ENCODE results near the gene HEMK1. TPM values are rescaled to one million over a fixed set of nuclear protein-coding genes. Genes with fewer than 3 reads are reported as not detected.

Gene HEMK1
- total and polyA plus RNA-seq, 4 donors: 3.7 to 9.5 (median 8.9) TPM

DNA sequence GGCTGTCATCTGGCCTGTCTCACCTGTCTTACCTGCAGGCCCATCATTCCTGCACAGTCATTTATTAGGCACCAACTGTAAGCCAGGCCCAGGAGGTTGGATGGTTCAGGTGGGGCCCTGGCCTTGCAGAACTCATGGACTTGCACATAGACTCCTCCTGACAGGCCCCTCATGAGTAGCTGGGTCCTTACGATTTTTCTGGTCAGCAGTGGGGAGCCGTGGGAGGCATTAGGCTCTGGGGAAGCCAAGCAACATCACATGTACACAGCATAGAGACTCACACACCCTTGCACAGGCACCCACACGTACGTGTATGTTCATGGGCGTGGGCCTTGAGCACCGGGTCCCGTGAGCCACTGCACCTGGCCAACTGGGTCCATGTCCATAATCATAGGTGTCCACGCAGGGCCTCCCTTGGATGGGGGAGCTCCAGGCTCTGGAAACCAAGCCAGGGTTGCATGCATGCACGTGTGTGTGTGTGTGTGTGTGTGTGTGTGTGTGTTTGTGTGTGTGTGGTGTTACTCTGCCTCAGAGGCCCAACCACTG lies 21.9 kb downstream of the HEMK1 start:
- no peak for DNase-seq (ENCODE audit: low spot score)
- TF ChIP-seq TAF1 (conservative IDR thresholded peaks at IDR 0.05): no peak
- TF ChIP-seq HNF4G (IDR thresholded peaks at IDR 0.05): no peak
- TF ChIP-seq GABPA (IDR thresholded peaks at IDR 0.05 in 1 of 2, conservative IDR thresholded peaks at IDR 0.05 in 1 of 2): no peak
- TF ChIP-seq, protein P1, sequence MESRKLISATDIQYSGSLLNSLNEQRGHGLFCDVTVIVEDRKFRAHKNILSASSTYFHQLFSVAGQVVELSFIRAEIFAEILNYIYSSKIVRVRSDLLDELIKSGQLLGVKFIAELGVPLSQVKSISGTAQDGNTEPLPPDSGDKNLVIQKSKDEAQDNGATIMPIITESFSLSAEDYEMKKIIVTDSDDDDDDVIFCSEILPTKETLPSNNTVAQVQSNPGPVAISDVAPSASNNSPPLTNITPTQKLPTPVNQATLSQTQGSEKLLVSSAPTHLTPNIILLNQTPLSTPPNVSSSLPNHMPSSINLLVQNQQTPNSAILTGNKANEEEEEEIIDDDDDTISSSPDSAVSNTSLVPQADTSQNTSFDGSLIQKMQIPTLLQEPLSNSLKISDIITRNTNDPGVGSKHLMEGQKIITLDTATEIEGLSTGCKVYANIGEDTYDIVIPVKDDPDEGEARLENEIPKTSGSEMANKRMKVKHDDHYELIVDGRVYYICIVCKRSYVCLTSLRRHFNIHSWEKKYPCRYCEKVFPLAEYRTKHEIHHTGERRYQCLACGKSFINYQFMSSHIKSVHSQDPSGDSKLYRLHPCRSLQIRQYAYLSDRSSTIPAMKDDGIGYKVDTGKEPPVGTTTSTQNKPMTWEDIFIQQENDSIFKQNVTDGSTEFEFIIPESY (IDR thresholded peaks at IDR 0.05): no peak
- no peak for TF ChIP-seq YY1 (IDR thresholded peaks at IDR 0.05)
- no peak for TF ChIP-seq RAD21 (IDR thresholded peaks at IDR 0.05)
- TF ChIP-seq MAX (IDR thresholded peaks at IDR 0.05): no peak
- TF ChIP-seq, protein P2, sequence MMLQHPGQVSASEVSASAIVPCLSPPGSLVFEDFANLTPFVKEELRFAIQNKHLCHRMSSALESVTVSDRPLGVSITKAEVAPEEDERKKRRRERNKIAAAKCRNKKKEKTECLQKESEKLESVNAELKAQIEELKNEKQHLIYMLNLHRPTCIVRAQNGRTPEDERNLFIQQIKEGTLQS (IDR thresholded peaks at IDR 0.05): no peak
- no peak for TF ChIP-seq JUND (IDR thresholded peaks at IDR 0.05)
- TF ChIP-seq, protein P3, sequence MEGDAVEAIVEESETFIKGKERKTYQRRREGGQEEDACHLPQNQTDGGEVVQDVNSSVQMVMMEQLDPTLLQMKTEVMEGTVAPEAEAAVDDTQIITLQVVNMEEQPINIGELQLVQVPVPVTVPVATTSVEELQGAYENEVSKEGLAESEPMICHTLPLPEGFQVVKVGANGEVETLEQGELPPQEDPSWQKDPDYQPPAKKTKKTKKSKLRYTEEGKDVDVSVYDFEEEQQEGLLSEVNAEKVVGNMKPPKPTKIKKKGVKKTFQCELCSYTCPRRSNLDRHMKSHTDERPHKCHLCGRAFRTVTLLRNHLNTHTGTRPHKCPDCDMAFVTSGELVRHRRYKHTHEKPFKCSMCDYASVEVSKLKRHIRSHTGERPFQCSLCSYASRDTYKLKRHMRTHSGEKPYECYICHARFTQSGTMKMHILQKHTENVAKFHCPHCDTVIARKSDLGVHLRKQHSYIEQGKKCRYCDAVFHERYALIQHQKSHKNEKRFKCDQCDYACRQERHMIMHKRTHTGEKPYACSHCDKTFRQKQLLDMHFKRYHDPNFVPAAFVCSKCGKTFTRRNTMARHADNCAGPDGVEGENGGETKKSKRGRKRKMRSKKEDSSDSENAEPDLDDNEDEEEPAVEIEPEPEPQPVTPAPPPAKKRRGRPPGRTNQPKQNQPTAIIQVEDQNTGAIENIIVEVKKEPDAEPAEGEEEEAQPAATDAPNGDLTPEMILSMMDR (IDR thresholded peaks at IDR 0.05; ENCODE audit: low read depth, low read length, missing input control): no peak
- TF ChIP-seq NR2F2 (IDR thresholded peaks at IDR 0.05): no peak
- TF ChIP-seq FOXA1 (IDR thresholded peaks at IDR 0.05): no peak
- TF ChIP-seq HNF4A (conservative IDR thresholded peaks at IDR 0.05): no peak
- TF ChIP-seq RXRA (IDR thresholded peaks at IDR 0.05): no peak
- TF ChIP-seq FOXA2 (IDR thresholded peaks at IDR 0.05): no peak
- TF ChIP-seq SP1 (IDR thresholded peaks at IDR 0.05): no peak
- TF ChIP-seq EGR1 (IDR thresholded peaks at IDR 0.05; ENCODE audit: low read depth in 2 of 2): no peak
- TF ChIP-seq, protein P4, sequence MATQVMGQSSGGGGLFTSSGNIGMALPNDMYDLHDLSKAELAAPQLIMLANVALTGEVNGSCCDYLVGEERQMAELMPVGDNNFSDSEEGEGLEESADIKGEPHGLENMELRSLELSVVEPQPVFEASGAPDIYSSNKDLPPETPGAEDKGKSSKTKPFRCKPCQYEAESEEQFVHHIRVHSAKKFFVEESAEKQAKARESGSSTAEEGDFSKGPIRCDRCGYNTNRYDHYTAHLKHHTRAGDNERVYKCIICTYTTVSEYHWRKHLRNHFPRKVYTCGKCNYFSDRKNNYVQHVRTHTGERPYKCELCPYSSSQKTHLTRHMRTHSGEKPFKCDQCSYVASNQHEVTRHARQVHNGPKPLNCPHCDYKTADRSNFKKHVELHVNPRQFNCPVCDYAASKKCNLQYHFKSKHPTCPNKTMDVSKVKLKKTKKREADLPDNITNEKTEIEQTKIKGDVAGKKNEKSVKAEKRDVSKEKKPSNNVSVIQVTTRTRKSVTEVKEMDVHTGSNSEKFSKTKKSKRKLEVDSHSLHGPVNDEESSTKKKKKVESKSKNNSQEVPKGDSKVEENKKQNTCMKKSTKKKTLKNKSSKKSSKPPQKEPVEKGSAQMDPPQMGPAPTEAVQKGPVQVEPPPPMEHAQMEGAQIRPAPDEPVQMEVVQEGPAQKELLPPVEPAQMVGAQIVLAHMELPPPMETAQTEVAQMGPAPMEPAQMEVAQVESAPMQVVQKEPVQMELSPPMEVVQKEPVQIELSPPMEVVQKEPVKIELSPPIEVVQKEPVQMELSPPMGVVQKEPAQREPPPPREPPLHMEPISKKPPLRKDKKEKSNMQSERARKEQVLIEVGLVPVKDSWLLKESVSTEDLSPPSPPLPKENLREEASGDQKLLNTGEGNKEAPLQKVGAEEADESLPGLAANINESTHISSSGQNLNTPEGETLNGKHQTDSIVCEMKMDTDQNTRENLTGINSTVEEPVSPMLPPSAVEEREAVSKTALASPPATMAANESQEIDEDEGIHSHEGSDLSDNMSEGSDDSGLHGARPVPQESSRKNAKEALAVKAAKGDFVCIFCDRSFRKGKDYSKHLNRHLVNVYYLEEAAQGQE (IDR thresholded peaks at IDR 0.05): no peak
- Histone ChIP-seq H3K9ac (ENCODE audit: low read depth in 1 of 2, low read length in 2 of 2) (no peak overlapping the region), H3K27me3 (ENCODE audit: control insufficient read depth in 4 of 4, insufficient read depth in 4 of 4, low read length in 3 of 4) (no peaks in the 10 kb centered on the region), H3K4me1 (ENCODE audit: control insufficient read depth in 4 of 4, insufficient read depth in 4 of 4, low read length in 3 of 4) (peaks cover 27 to 73% (median 65%) of the 10 kb centered on the region in 4 donors), H3K27ac (ENCODE audit: low read depth in 1 of 2, low read length in 2 of 2) (peak overlapping the region; percentile 9 to 83), H3K9me3 (ENCODE audit: control insufficient read depth in 4 of 4, low read length in 3 of 4) (no peaks in the 10 kb centered on the region), H3K4me3 (ENCODE audit: low read depth in 1 of 3, low read length in 3 of 3) (no peak overlapping the region), H3K36me3 (ENCODE audit: control insufficient read depth in 4 of 4, insufficient read depth in 3 of 4, low read depth in 1 of 4, low read length in 3 of 4) (no peaks in the 10 kb centered on the region)
- WGBS: 72% methylated on average over 9 of the region's 9 CpGs

All from liver (tissue), 9 donors.